ENCODE data around the gene CFHR2. TPM values are rescaled to one million over a fixed set of nuclear protein-coding genes. Genes with fewer than 3 reads are reported as not detected.
"Not testable (repeated sequence)": the region's sequence is repeated elsewhere in the genome, so short reads cannot be mapped to it uniquely, and the experiment has no call there.

CFHR2 gene
- not detected in 2 replicates for total RNA-seq (2022)
- not detected for Bru-seq, nascent RNA
- BruChase-seq, experiment 1, labeled RNA remaining after a 2-hour chase, result not detected
- not detected for BruChase-seq, experiment 2, labeled RNA remaining after a 6-hour chase
- long read RNA-seq, result 0 reads

DNA sequence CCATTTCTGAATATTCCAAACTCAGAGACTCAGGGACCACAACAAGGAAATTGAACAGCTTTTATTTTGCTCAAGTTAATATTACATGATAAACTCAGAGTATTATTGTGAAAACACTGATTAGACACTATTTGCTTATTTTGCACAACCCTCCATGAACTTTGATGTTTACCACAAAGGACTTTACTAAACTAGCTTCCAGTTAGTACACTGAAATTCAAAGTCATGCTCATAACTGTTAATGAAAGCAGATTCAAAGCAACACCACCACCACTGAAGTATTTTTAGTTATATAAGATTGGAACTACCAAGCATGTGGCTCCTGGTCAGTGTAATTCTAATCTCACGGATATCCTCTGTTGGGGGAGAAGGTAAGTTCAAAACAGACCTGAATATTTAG is at the start of gene CFHR2:
Gene CFHR2 (plus strand): TSS at position 171 of the 400 bp plus-strand sequence. CDS start 143 bp downstream, at position 314.
- CTCF ChIA-PET; H3K36me3 Mint-ChIP-seq (ENCODE audit: insufficient read depth, unreplicated experiment); POLR2A ChIA-PET; H3K4me1 Mint-ChIP-seq (ENCODE audit: low read depth, unreplicated experiment); H3K9me3 ChIP-seq; H3K27ac Mint-ChIP-seq (ENCODE audit: unreplicated experiment); H3K36me3 ChIP-seq (ENCODE audit: control insufficient read depth, insufficient read depth, low read length); H3K4me3 ChIP-seq (ENCODE audit: low read depth, low read length); H3K27me3 ChIP-seq (replicated peaks; ENCODE audit: control insufficient read depth, insufficient read depth, low read length); BruUV-seq (replicated peaks); intact Hi-C loops (cut with micrococcal nuclease; ENCODE audit: unreplicated experiment); DNase-seq; H3K4me3 Mint-ChIP-seq (ENCODE audit: unreplicated experiment); H3K27me3 Mint-ChIP-seq (ENCODE audit: insufficient read depth, unreplicated experiment); H3K4me1 ChIP-seq; H3K9me3 Mint-ChIP-seq (ENCODE audit: unreplicated experiment): not testable (repeated sequence)

DNA sequence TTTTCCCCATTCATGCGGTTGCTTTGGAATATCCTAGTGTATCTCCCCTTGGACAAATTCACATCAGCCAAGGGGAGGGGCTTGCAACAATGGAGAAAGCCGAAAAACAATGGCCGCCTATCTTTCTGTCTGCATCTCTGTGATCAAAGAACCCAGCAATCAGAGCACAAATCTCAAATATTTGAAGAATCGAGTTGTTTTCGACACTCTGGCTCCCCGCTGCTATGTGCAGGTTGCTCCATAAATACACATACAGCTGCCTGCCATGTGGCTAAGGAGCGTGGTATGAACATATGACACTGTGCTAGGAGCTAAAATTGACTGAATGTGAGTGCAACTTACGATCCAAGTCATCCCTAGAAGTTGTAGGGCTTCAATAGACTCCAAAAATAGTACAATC is 47.2 kb upstream of the CFHR2 start:
- Mint-ChIP-seq H3K4me3 (ENCODE audit: unreplicated experiment) (no peak overlapping the region), H3K4me1 (ENCODE audit: low read depth, unreplicated experiment) (no peaks in the 10 kb centered on the region), H3K27me3 (ENCODE audit: insufficient read depth, unreplicated experiment) (peaks cover 8% of the 10 kb centered on the region), H3K9me3 (ENCODE audit: unreplicated experiment) (no peaks in the 10 kb centered on the region), H3K27ac (ENCODE audit: unreplicated experiment) (no peak overlapping the region), H3K36me3 (ENCODE audit: insufficient read depth, unreplicated experiment) (no peaks in the 10 kb centered on the region)
- no peaks in the 10 kb centered on the region for H3K27me3 ChIP-seq (replicated peaks; ENCODE audit: control insufficient read depth, insufficient read depth, low read length)
- DNase-seq, result no peak
- BruUV-seq (replicated peaks), result no TSS peak
- no peak overlapping the region for H3K4me3 ChIP-seq (ENCODE audit: low read depth, low read length)
- no peaks in the 10 kb centered on the region for H3K36me3 ChIP-seq (ENCODE audit: control insufficient read depth, insufficient read depth, low read length)
- no peaks in the 10 kb centered on the region for H3K9me3 ChIP-seq
- intact Hi-C loops (cut with micrococcal nuclease; ENCODE audit: unreplicated experiment), result no loop called here
- ChIA-PET POLR2A (no interaction called here), CTCF (no interaction called here)
- TF ChIP-seq, protein P1, sequence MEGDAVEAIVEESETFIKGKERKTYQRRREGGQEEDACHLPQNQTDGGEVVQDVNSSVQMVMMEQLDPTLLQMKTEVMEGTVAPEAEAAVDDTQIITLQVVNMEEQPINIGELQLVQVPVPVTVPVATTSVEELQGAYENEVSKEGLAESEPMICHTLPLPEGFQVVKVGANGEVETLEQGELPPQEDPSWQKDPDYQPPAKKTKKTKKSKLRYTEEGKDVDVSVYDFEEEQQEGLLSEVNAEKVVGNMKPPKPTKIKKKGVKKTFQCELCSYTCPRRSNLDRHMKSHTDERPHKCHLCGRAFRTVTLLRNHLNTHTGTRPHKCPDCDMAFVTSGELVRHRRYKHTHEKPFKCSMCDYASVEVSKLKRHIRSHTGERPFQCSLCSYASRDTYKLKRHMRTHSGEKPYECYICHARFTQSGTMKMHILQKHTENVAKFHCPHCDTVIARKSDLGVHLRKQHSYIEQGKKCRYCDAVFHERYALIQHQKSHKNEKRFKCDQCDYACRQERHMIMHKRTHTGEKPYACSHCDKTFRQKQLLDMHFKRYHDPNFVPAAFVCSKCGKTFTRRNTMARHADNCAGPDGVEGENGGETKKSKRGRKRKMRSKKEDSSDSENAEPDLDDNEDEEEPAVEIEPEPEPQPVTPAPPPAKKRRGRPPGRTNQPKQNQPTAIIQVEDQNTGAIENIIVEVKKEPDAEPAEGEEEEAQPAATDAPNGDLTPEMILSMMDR (IDR thresholded peaks at IDR 0.05; ENCODE audit: insufficient read depth in 1 of 2, low read depth in 1 of 2, low read length in 1 of 2, severe bottlenecking in 1 of 2, unreplicated experiment in 1 of 2), result no peak
- no peaks in the 10 kb centered on the region for H3K4me1 ChIP-seq

GRCh38 chr1:196897158-196897828 is 46.2 kb upstream of the CFHR2 start:
- H3K36me3 ChIP-seq (ENCODE audit: control insufficient read depth, insufficient read depth, low read length), result no peaks in the 10 kb centered on the region
- no peak overlapping the region for H3K4me3 ChIP-seq (ENCODE audit: low read depth, low read length)
- POLR2A ChIA-PET, result no interaction called here
- Mint-ChIP-seq H3K4me3 (ENCODE audit: unreplicated experiment) (no peak overlapping the region), H3K27me3 (ENCODE audit: insufficient read depth, unreplicated experiment) (peaks cover 4% of the 10 kb centered on the region), H3K27ac (ENCODE audit: unreplicated experiment) (no peak overlapping the region), H3K36me3 (ENCODE audit: insufficient read depth, unreplicated experiment) (no peaks in the 10 kb centered on the region), H3K9me3 (ENCODE audit: unreplicated experiment) (no peaks in the 10 kb centered on the region), H3K4me1 (ENCODE audit: low read depth, unreplicated experiment) (no peaks in the 10 kb centered on the region)
- TF ChIP-seq, protein P1 (IDR thresholded peaks at IDR 0.05; ENCODE audit: insufficient read depth in 1 of 2, low read depth in 1 of 2, low read length in 1 of 2, severe bottlenecking in 1 of 2, unreplicated experiment in 1 of 2), result no peak
- intact Hi-C loops (cut with micrococcal nuclease; ENCODE audit: unreplicated experiment), result no loop called here
- H3K27me3 ChIP-seq (replicated peaks; ENCODE audit: control insufficient read depth, insufficient read depth, low read length), result no peaks in the 10 kb centered on the region
- no peak for DNase-seq
- CTCF ChIA-PET, result no interaction called here
- no peaks in the 10 kb centered on the region for H3K9me3 ChIP-seq
- no peaks in the 10 kb centered on the region for H3K4me1 ChIP-seq
- no TSS peak for BruUV-seq (replicated peaks)
